ENCODE results near the gene ITGA1.

- TF ChIP-seq CTCF (conservative IDR thresholded peaks at IDR 0.05 in 1 of 2, IDR thresholded peaks at IDR 0.05 in 1 of 2; ENCODE audit: low read depth in 1 of 2, low read length in 2 of 2) (no peak), EZH2 (IDR thresholded peaks at IDR 0.05; ENCODE audit: low read length, missing control alignments) (no peak)
Measured at GRCh38 chr5:52802974-52803336, 15.2 kb downstream of the ITGA1 start.
